Cardiac muscle cell (in vitro differentiated cells and primary cell): ENCODE data around the gene MED13. TPM values are rescaled to one million over a fixed set of nuclear protein-coding genes. Genes with fewer than 3 reads are reported as not detected.
A peak's percentile ranks its signal among the peaks of the same experiment; 100 is the strongest.

Experiments used
- DNase-seq, 2 donors: peaks; one replicate each; pipeline versions ENCODE4 v3.0.0 to v3.0.0-alpha.2; 2010 to 2017; ENCODE audit warnings: low read depth in 1 of 2, low spot score in 1 of 2
- H3K27ac ChIP-seq: fragments of 200-600 bp; sonication (generic); 2 replicates; pipeline ENCODE4 v1.5.1; 2016
- H3K27me3 ChIP-seq: fragments of 200-600 bp; sonication (generic); 2 replicates; pipeline ENCODE4 v1.6.0; 2016; ENCODE audit warnings: control low read depth
- H3K36me3 ChIP-seq: fragments of 200-600 bp; sonication (generic); 2 replicates; pipeline ENCODE4 v1.5.1; 2016; ENCODE audit warnings: control low read depth
- H3K4me1 ChIP-seq: fragments of 200-600 bp; sonication (generic); 2 replicates; pipeline ENCODE4 v1.8.1; 2017; ENCODE audit warnings: low read depth, mild to moderate bottlenecking, mixed run types
- H3K4me3 ChIP-seq: fragments of 200-600 bp; sonication (generic); 2 replicates; pipeline ENCODE4 v1.5.1; 2016; ENCODE audit warnings: mild to moderate bottlenecking
- H3K9me3 ChIP-seq: fragments of 200-600 bp; sonication (generic); 2 replicates; pipeline ENCODE4 v1.5.1; 2017; ENCODE audit warnings: low read depth, mild to moderate bottlenecking, control low read depth
- polyA plus RNA-seq: library from polyadenylated mRNA; unstranded; fragments of >200 nt; fragmentation: Nextera tagmentation; extraction: Ambion mirVana; gene quantifications from 2 replicates; pipeline ENCODE4 v1.2.1, GENCODE V29; 2016
- total RNA-seq: library from RNA; depleted of rRNA; stranded (reverse); fragments of >200 nt; gene quantifications from 2 replicates; pipeline ENCODE4 v1.2.3, GENCODE V29; 2016
- TF ChIP-seq, protein P1 (sequence below): IDR thresholded peaks from 2 replicates; pipeline ENCODE4 v1.5.1; 2012; ENCODE audit warnings: low read depth, mild to moderate bottlenecking, low read length

MED13 gene
- total and polyA plus RNA-seq, 2 experiments from 2014 or later: 3.3 to 26.9 TPM

DNA sequence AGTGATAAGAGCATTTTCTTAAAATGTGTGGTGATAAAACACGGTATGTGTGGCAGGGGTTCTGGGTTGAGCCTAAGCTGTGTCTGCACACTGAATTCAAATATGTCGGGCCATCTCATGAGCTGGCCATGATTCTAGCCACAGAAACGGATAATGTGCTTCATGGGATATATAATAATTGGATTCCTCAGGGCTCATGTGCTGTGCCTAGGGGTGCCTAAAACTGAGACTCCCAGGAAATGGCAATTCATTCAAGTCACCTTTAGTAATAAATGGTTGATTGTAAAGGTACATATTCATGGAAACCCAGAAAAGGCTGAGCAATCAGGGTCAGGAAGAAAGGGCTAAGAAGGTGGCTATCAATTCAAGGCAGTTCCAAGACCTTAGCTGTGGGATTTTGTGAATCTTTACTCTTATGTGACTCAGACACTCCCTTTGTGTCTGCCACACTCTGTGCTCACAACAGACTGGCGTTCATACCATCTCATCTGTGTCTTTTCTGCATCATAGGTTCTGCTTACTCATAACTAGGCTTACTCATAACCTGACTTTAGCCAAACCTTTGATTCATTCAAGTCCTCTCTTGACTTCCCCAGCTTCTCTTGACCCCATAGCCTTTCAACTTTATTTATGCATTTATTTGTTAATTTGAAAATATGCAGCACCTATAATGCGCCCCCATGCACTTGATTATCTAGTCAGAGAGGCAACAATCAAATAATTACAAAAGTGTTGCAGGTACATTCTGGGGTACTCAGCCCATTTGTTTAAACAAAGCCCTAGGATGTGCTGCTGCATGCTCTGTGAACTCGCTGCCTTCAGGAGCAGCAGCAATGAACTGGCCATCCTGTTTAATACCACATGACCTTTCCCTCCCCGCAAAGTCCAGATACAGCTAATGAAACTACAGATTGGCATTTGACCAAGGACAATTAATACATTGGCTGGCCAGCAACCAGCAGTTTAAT, 28.4 kb upstream of the MED13 start:
- H3K4me1 ChIP-seq: no peaks in the 10 kb centered on the region
- no peaks in the 10 kb centered on the region for H3K36me3 ChIP-seq
- H3K27ac ChIP-seq: no peak overlapping the region
- H3K27me3 ChIP-seq: no peaks in the 10 kb centered on the region
- H3K9me3 ChIP-seq: no peaks in the 10 kb centered on the region
- TF ChIP-seq, protein P1, sequence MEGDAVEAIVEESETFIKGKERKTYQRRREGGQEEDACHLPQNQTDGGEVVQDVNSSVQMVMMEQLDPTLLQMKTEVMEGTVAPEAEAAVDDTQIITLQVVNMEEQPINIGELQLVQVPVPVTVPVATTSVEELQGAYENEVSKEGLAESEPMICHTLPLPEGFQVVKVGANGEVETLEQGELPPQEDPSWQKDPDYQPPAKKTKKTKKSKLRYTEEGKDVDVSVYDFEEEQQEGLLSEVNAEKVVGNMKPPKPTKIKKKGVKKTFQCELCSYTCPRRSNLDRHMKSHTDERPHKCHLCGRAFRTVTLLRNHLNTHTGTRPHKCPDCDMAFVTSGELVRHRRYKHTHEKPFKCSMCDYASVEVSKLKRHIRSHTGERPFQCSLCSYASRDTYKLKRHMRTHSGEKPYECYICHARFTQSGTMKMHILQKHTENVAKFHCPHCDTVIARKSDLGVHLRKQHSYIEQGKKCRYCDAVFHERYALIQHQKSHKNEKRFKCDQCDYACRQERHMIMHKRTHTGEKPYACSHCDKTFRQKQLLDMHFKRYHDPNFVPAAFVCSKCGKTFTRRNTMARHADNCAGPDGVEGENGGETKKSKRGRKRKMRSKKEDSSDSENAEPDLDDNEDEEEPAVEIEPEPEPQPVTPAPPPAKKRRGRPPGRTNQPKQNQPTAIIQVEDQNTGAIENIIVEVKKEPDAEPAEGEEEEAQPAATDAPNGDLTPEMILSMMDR: no peak
- H3K4me3 ChIP-seq: no peak overlapping the region
- peak in 1 of 2 donors; percentile 58 for DNase-seq

- Histone ChIP-seq H3K36me3 (no peaks in the 10 kb centered on the region), H3K4me3 (no peak overlapping the region), H3K9me3 (no peaks in the 10 kb centered on the region), H3K4me1 (no peaks in the 10 kb centered on the region), H3K27me3 (no peaks in the 10 kb centered on the region), H3K27ac (no peak overlapping the region)
- TF ChIP-seq, protein P1: no peak
- no peak for DNase-seq
Observed at GRCh38 chr17:62092784-62093183, 27.7 kb upstream of the MED13 start.

- Histone ChIP-seq H3K36me3 (no peaks in the 10 kb centered on the region), H3K27ac (no peak overlapping the region), H3K9me3 (no peaks in the 10 kb centered on the region), H3K4me3 (no peak overlapping the region), H3K4me1 (no peaks in the 10 kb centered on the region), H3K27me3 (no peaks in the 10 kb centered on the region)
- DNase-seq: no peak
- TF ChIP-seq, protein P1: no peak
Observed at GRCh38 chr17:62091804-62092203, 26.7 kb upstream of the MED13 start.

DNA sequence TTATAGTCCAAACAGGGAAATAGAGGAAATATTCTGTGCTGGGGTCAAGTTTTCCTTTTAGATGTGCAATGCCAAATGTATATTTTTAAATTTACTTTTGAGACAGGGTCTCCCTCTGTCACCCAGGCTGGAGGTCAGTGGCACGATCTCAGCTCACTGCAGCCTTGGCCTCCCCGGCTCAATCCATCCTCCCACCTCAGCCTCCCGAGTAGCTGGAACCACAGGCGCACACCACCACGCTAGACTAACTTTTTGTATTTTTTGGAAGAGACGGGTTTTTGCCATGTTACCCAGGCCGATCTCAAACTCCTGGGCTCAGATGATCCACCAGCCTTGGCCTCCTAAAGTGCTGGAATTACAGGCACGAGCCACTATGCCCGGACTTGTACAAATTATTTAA, 25.8 kb upstream of the MED13 start:
- Histone ChIP-seq H3K27ac (no peak overlapping the region), H3K36me3 (no peaks in the 10 kb centered on the region), H3K27me3 (no peaks in the 10 kb centered on the region), H3K9me3 (no peaks in the 10 kb centered on the region), H3K4me1 (no peaks in the 10 kb centered on the region), H3K4me3 (no peak overlapping the region)
- TF ChIP-seq, protein P1: no peak
- DNase-seq: no peak

DNA sequence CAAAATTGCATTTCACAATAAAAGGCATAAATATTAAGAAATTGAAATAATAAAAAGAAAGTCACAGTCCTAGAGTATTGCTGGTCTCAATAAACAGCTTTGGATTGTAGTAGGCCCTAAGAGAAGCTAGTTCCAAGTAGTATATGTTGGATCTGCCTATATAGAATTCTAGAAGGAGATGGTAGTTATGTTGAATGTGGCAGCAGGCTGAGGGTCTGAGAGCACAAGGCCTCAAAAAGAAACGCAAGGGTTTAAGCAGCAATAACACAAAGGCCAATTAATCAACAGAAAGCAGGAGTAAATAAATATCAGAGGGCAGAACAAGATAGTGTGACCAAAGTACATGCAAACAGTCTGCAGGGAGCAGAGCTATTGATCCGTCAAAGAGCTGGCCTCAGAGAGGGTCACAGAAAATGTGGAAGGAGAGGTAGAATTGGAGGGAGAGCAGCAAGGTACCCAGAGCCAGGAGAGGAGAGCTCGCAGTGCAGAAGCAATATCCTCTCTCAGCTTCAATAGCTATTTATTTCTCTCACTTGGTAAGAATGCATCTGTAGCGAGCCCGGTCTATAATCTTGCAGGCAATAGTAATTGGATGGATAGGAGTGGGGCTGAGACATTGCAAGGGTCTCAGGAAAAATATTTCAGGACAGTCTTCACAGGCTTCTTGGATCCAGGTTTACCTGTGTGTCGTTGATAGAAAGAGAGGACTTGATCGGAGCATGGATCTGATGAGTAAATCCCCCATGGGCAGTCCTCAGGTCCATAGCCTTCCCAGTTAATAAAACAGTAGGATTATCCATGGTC, 25.1 kb upstream of the MED13 start:
- H3K4me1 ChIP-seq: no peaks in the 10 kb centered on the region
- DNase-seq: no peak
- no peaks in the 10 kb centered on the region for H3K36me3 ChIP-seq
- TF ChIP-seq, protein P1: no peak
- no peak overlapping the region for H3K27ac ChIP-seq
- H3K4me3 ChIP-seq: no peak overlapping the region
- no peaks in the 10 kb centered on the region for H3K9me3 ChIP-seq
- H3K27me3 ChIP-seq: no peaks in the 10 kb centered on the region
